ENCODE measurements around the gene RXFP4. TPM values are rescaled to one million over a fixed set of nuclear protein-coding genes. Genes with fewer than 3 reads are reported as not detected.

RXFP4 gene
- total and polyA plus RNA-seq, 9 of the 15 experiments (the other 6 are each of a cell fraction or from before 2014, with no cell fraction given): 0.64 TPM; not detected in 8

GRCh38 chr1:155976062-155976912 is 34.8 kb downstream of the RXFP4 start (continued):
- no peak for TF ChIP-seq ZNF740 (CRISPR knock-in tag; IDR thresholded peaks at IDR 0.05)
- no peak for TF ChIP-seq ZNF740 (tag; IDR thresholded peaks at IDR 0.05)
- no peak for TF ChIP-seq HCFC1 (IDR thresholded peaks at IDR 0.05; ENCODE audit: low read depth, low read length)
- TF ChIP-seq ZNF395 (CRISPR knock-in tag; IDR thresholded peaks at IDR 0.05): peak; percentile 61; the same call in 1 of the 2 replicates
- TF ChIP-seq TAF15 (IDR thresholded peaks at IDR 0.05; ENCODE audit: low read depth, low read length): no peak
- no peak for TF ChIP-seq KLF10 (CRISPR knock-in tag; IDR thresholded peaks at IDR 0.05)
- TF ChIP-seq BACH1 (tag; IDR thresholded peaks at IDR 0.05): no peak
- peak; percentile 85 for TF ChIP-seq VEZF1 (CRISPR knock-in tag; IDR thresholded peaks at IDR 0.05)
- no peak for TF ChIP-seq TEAD2 (tag; IDR thresholded peaks at IDR 0.05)
- no peak for TF ChIP-seq HNRNPH1 (optimal IDR thresholded peaks at IDR 0.05; ENCODE audit: low read depth, low read length)
- TF ChIP-seq CHCHD3 (CRISPR knock-in tag; IDR thresholded peaks at IDR 0.05): no peak
- no peak for TF ChIP-seq ZNF165 (CRISPR knock-in tag; IDR thresholded peaks at IDR 0.05; ENCODE audit: borderline replicate concordance)
- no peak for TF ChIP-seq ZBTB11 (CRISPR knock-in tag; IDR thresholded peaks at IDR 0.05)
- peak; percentile 24; the same call in 1 of the 2 replicates for TF ChIP-seq NBN (IDR thresholded peaks at IDR 0.05; ENCODE audit: low read depth)
- no peak for TF ChIP-seq FOS (IDR thresholded peaks at IDR 0.05; ENCODE audit: extremely low read depth, insufficient read length)
- TF ChIP-seq POLR3A (IDR thresholded peaks at IDR 0.05; ENCODE audit: borderline replicate concordance, extremely low read depth, insufficient read depth, insufficient read length): no peak
- TF ChIP-seq RAD21 (CRISPR knock-in tag; conservative IDR thresholded peaks at IDR 0.05 in 1 of 2, IDR thresholded peaks at IDR 0.05 in 1 of 2): no peak
- no peak for TF ChIP-seq ATF1 (CRISPR knock-in tag; IDR thresholded peaks at IDR 0.05)
- no peak for TF ChIP-seq ATF1 (tag; IDR thresholded peaks at IDR 0.05)
- peak; percentile 82 for TF ChIP-seq RNF2 (IDR thresholded peaks at IDR 0.05)
- 0 out of 2 replicates have a peak, but pooled peaks have one; percentile 41 for TF ChIP-seq ZBED1 (IDR thresholded peaks at IDR 0.05)
